ENCODE measurements around the gene HPCAL1. TPM values are rescaled to one million over a fixed set of nuclear protein-coding genes. Genes with fewer than 3 reads are reported as not detected.

Gene HPCAL1
- total RNA-seq, 4 donors from 2014 or later: 11.1 to 122 (median 48.9) TPM

DNA sequence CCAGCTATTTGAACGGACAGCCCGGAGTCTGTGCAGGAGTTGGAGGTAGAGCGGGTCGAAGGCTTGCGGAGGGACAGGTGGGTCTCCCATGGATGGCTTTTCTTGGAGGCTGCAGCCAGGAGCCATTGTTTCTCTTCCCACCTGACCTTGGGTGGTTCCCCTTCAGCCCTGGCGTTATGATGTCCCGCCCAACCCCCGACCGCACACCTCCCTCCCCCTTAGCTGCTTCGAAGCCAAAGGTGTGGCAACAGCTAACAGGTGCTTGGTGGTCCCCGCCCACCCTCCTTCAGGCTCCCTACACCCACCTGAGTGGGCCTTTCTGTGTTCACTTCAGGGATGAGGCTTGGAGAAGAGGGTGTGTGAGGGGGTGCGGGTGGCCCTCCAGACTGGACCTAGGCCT, 62.7 kb downstream of the HPCAL1 start:
- intact Hi-C loops (cut with DNase I; ENCODE audit: low total_unique reads): no loop called here
- TF ChIP-seq POLR2A (IDR thresholded peaks at IDR 0.05): no peak
- TF ChIP-seq, protein P1, sequence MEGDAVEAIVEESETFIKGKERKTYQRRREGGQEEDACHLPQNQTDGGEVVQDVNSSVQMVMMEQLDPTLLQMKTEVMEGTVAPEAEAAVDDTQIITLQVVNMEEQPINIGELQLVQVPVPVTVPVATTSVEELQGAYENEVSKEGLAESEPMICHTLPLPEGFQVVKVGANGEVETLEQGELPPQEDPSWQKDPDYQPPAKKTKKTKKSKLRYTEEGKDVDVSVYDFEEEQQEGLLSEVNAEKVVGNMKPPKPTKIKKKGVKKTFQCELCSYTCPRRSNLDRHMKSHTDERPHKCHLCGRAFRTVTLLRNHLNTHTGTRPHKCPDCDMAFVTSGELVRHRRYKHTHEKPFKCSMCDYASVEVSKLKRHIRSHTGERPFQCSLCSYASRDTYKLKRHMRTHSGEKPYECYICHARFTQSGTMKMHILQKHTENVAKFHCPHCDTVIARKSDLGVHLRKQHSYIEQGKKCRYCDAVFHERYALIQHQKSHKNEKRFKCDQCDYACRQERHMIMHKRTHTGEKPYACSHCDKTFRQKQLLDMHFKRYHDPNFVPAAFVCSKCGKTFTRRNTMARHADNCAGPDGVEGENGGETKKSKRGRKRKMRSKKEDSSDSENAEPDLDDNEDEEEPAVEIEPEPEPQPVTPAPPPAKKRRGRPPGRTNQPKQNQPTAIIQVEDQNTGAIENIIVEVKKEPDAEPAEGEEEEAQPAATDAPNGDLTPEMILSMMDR (IDR thresholded peaks at IDR 0.05): no peak
- no peaks in the 10 kb centered on the region for H3K36me3 ChIP-seq

DNA sequence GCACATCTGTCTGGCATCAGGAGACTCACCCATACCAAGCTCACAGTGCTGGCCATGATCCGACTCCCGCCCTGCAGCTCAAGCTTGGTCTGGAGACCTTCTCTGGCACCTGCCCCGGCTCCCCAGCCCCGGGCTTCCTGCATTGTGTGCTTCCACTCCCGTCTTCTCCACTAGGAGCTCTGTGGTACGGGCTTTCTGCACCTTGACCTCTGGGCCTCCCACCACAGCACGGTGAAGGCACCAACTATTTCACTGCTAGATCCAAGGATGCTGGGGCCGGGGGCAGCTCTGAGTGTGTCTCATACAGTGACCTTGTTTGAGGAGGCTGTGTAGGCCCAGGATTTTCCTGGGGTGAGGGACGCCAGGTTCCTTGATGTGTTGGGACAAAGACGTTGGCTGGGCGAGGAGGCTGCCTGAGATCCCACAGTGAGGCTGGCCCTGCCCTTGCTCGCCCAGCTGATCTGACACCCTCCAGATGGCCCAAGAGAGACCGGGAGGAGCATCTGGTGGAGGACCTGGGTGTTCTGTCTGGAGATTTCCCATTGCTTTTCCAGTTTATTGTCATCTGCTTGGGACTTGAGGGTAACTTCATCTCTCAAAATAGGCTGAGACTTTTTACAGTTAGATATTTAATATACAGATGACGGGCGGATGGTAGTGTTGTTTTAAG, 64.0 kb downstream of the HPCAL1 start:
- no peaks in the 10 kb centered on the region for H3K36me3 ChIP-seq
- intact Hi-C loops (cut with DNase I; ENCODE audit: low total_unique reads): no loop called here

More for the DNA sequence above, 62.7 kb downstream of the HPCAL1 start:
- H3K4me1 ChIP-seq: peaks cover 5 to 10% of the 10 kb centered on the region in 2 donors
- no peaks in the 10 kb centered on the region for H3K9me3 ChIP-seq
- no peak for DNase-seq
- H3K27me3 ChIP-seq: no peaks in the 10 kb centered on the region
- H3K4me3 ChIP-seq: no peak overlapping the region
- no peak overlapping the region for H3K27ac ChIP-seq

DNA sequence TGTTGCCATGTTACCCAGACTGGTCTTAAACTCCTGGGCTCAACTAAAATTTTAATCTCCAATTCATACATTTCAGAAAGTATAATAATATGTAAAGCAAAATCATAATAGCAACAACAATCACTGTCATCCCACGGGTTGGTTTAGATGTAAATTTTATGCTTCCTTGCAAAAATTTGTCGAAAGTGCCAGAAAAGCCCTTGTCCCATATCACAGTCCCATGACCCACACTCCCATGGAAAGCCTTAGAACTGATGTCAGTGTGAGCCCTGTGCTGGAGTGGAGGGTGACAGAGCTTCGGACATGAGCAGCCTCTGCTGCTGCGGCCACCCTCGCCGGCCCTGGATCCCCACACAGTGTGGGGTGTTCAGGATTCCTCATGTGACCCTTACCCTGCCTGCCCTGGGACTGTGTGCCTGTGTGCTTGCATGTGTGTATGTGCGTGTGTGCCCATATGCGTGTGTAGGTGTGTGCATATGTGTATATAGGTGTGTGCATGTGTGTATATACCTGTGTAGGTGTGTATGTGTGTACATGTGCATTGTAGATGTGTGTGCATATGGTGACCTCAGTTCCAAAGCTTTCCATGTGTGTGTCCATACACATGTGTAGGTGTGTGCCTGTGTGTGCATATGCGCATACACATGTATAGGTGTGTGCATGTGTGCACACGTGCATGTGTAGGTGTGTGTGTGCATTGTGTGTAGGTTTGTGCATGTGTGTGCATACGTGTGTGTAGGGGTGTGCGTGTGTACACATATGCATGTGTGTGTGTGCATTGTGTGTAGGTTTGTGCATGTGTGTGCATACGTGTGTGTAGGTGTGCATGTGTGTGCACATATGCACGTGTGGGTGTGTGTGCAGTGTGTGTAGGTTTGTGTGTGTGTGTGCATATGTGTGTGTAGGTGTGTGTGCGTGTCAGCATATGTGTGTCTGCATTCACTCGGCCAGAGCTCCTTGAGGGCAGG, 65.1 kb downstream of the HPCAL1 start:
- TF ChIP-seq, protein P1 (IDR thresholded peaks at IDR 0.05): no peak
- no peak for TF ChIP-seq POLR2A (IDR thresholded peaks at IDR 0.05)
- intact Hi-C loops (cut with DNase I; ENCODE audit: low total_unique reads): no loop called here
- Histone ChIP-seq H3K4me1 (peaks cover 0 to 10% of the 10 kb centered on the region in 2 donors), H3K36me3 (no peaks in the 10 kb centered on the region), H3K4me3 (no peak overlapping the region), H3K27me3 (no peaks in the 10 kb centered on the region), H3K9me3 (no peaks in the 10 kb centered on the region), H3K27ac (no peak overlapping the region)
- DNase-seq: no peak

More for the DNA sequence above, 64.0 kb downstream of the HPCAL1 start:
- Histone ChIP-seq H3K4me3 (no peak overlapping the region), H3K9me3 (no peaks in the 10 kb centered on the region), H3K27me3 (no peaks in the 10 kb centered on the region), H3K27ac (no peak overlapping the region), H3K4me1 (peaks cover 0 to 10% of the 10 kb centered on the region in 2 donors)
- DNase-seq: no peak
- TF ChIP-seq, protein P1 (IDR thresholded peaks at IDR 0.05): no peak
- TF ChIP-seq POLR2A (IDR thresholded peaks at IDR 0.05): no peak

DNA sequence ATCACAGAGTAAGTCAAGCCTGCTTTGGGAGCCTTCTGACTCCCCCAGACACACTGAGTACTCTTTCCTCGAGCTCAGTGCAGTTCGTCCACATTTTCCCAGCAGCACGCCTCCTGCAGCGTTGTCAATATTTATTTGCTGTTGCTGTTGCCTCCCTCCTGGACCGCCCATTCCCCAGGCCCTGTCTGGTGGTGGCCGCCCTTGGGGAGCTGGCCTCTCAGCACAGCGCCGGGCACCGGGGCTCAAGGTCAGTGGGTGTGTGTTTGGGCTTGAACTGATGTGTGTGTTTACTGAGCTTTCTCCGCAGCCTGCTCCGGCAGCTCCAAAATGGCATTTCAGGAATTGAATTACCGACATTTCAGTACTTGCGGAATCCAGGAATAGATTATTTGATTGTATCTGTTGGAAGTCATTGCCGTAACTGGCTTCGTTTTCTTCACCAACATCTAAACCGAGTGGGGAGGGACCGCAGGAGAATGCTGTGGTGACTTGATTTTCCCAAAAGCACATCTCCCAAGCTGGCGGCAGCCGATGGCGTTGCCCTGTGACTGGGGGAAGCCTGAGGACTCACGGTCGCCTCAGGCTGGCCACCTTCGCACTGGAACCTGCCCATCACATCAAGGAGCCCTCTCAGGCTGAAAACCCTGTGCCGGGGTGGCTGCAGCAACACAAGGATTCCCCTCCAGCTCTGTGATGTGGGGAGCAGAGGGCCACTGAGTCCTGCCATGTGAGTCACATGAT, 66.0 kb downstream of the HPCAL1 start:
- H3K4me3 ChIP-seq: no peak overlapping the region
- no peaks in the 10 kb centered on the region for H3K27me3 ChIP-seq
- no peaks in the 10 kb centered on the region for H3K9me3 ChIP-seq
- H3K27ac ChIP-seq: no peak overlapping the region
- intact Hi-C loops (cut with DNase I; ENCODE audit: low total_unique reads): no loop called here
- no peak for TF ChIP-seq POLR2A (IDR thresholded peaks at IDR 0.05)
- TF ChIP-seq, protein P1 (IDR thresholded peaks at IDR 0.05): no peak
- no peak for DNase-seq
- H3K36me3 ChIP-seq: no peaks in the 10 kb centered on the region
- H3K4me1 ChIP-seq: peaks cover 0 to 10% of the 10 kb centered on the region in 2 donors
